HG02884 (cell line): ENCODE measurements around the gene ESRRB.

Experiments
- ATAC-seq: cut with Tn5 transposase; IDR thresholded peaks from one replicate; pipeline ENCODE4 v1.9.1; 2021; ENCODE audit warnings: mild to moderate bottlenecking, moderate library complexity; ENCODE audit not compliant: unreplicated experiment

ESRRB gene

GRCh38 chr14:76405627-76406026 is 29.7 kb downstream of the ESRRB start:
- ATAC-seq = no peak

- no peak for ATAC-seq
Observed at GRCh38 chr14:76407449-76408150, 31.7 kb downstream of the ESRRB start.

GRCh38 chr14:76408877-76409276 is 32.9 kb downstream of the ESRRB start:
- ATAC-seq = no peak

GRCh38 chr14:76412501-76412900 is 36.6 kb downstream of the ESRRB start:
- ATAC-seq = no peak

GRCh38 chr14:76413106-76413961 is 37.4 kb downstream of the ESRRB start:
- no peak for ATAC-seq

- no peak for ATAC-seq
Observed at GRCh38 chr14:76413962-76414600, 38.1 kb downstream of the ESRRB start.

GRCh38 chr14:76419399-76419798 is 43.5 kb downstream of the ESRRB start:
- no peak for ATAC-seq

GRCh38 chr14:76420827-76421226 is 44.9 kb downstream of the ESRRB start:
- no peak for ATAC-seq

- ATAC-seq = no peak
Observed at GRCh38 chr14:76421662-76422061, 45.7 kb downstream of the ESRRB start.

- no peak for ATAC-seq
Observed at GRCh38 chr14:76422662-76423061, 46.7 kb downstream of the ESRRB start.

GRCh38 chr14:76423534-76423933 is 47.6 kb downstream of the ESRRB start:
- no peak for ATAC-seq

- no peak for ATAC-seq
Observed at GRCh38 chr14:76424359-76424758, 48.4 kb downstream of the ESRRB start.

GRCh38 chr14:76426161-76426696 is 50.3 kb downstream of the ESRRB start:
- no peak for ATAC-seq

GRCh38 chr14:76428611-76429010 is 52.7 kb downstream of the ESRRB start:
- no peak for ATAC-seq

- ATAC-seq = no peak
Observed at GRCh38 chr14:76430017-76430416, 54.1 kb downstream of the ESRRB start.

- ATAC-seq = no peak
Observed at GRCh38 chr14:76430475-76430980, 54.6 kb downstream of the ESRRB start.

- no peak for ATAC-seq
Observed at GRCh38 chr14:76431538-76431937, 55.6 kb downstream of the ESRRB start.

GRCh38 chr14:76432827-76433752 is 57.2 kb downstream of the ESRRB start:
- no peak for ATAC-seq

- ATAC-seq = no peak
Observed at GRCh38 chr14:76434220-76434619, 58.3 kb downstream of the ESRRB start.

GRCh38 chr14:76439237-76439775 is 63.4 kb downstream of the ESRRB start:
- no peak for ATAC-seq
